CMK (cell line): Measurements from ENCODE around the gene ARHGEF38.
"Not testable (repeated sequence)": the region's sequence is repeated elsewhere in the genome, so short reads cannot be mapped to it uniquely, and the experiment has no call there.

Experiments
- DNase-seq: peaks from one replicate; pipeline ENCODE4 v3.0.0-alpha.2; 2010; ENCODE audit warnings: low read depth

ARHGEF38 gene

GRCh38 chr4:105714071-105714521, 161.7 kb downstream of the ARHGEF38 start:
- no peak for DNase-seq

- DNase-seq: no peak
Measured at GRCh38 chr4:105714932-105715331, 162.5 kb downstream of the ARHGEF38 start.

DNA sequence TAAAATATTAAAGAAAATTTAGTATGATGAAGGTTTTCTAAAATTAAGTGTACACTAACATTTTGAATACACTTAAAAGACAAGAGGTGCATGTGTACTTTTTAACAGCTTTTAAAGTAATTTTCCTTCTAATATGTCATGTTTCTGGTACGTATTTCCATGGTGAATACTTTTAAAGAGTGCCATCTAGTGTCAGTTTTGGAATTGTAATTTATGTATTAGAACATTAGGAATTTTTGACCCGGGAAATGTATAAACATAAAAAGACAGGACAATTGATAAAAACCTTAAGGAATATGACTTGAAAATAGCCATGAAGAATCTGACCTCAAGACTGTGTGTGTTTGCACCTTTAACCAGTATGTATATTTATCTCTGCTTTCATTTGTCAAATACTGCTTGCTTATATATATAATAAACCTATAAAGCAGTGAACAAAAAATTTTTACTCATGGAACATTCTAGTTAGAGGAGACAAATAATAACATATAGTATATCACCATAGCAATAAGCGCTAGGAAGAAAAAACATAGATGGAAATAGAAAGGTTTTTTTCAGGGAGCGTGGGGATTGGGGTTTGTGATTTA, 163.4 kb downstream of the ARHGEF38 start:
- DNase-seq: no peak

GRCh38 chr4:105719204-105719603, 166.8 kb downstream of the ARHGEF38 start:
- DNase-seq: no peak

- DNase-seq: no peak
Measured at GRCh38 chr4:105725623-105726022, 173.2 kb downstream of the ARHGEF38 start.

GRCh38 chr4:105729895-105730294, 177.5 kb downstream of the ARHGEF38 start:
- DNase-seq: not testable (repeated sequence)
